NCI-H2196 (cell line): ENCODE measurements around the gene C10orf71.

Source experiments
- DNase-seq: peaks from one replicate; lab custom pipeline; 2025; ENCODE audit not compliant: unreplicated experiment; lab: John Stamatoyannopoulos, UW

Gene C10orf71

GRCh38 chr10:49273626-49274025 is 25.3 kb upstream of the C10orf71 start:
- DNase-seq, result no peak

- no peak for DNase-seq
Observed at GRCh38 chr10:49274886-49275285, 24.1 kb upstream of the C10orf71 start.

GRCh38 chr10:49275896-49276295 is 23.1 kb upstream of the C10orf71 start:
- no peak for DNase-seq

GRCh38 chr10:49276596-49276995 is 22.4 kb upstream of the C10orf71 start:
- no peak for DNase-seq

GRCh38 chr10:49277973-49278372 is 21.0 kb upstream of the C10orf71 start:
- DNase-seq, result no peak

GRCh38 chr10:49278497-49278981 is 20.4 kb upstream of the C10orf71 start:
- DNase-seq, result no peak

- DNase-seq, result no peak
Observed at GRCh38 chr10:49279015-49279880, 19.7 kb upstream of the C10orf71 start.

GRCh38 chr10:49280001-49280408 is 19.0 kb upstream of the C10orf71 start:
- DNase-seq, result no peak

- no peak for DNase-seq
Observed at GRCh38 chr10:49281461-49281860, 17.5 kb upstream of the C10orf71 start.

GRCh38 chr10:49282306-49282705 is 16.7 kb upstream of the C10orf71 start:
- DNase-seq, result no peak

- DNase-seq, result no peak
Observed at GRCh38 chr10:49282879-49283341, 16.1 kb upstream of the C10orf71 start.

GRCh38 chr10:49283491-49283890 is 15.5 kb upstream of the C10orf71 start:
- no peak for DNase-seq

GRCh38 chr10:49284356-49284755 is 14.6 kb upstream of the C10orf71 start:
- no peak for DNase-seq

- no peak for DNase-seq
Observed at GRCh38 chr10:49285232-49285631, 13.7 kb upstream of the C10orf71 start.

- no peak for DNase-seq
Observed at GRCh38 chr10:49286686-49287085, 12.3 kb upstream of the C10orf71 start.

- DNase-seq, result no peak
Observed at GRCh38 chr10:49287689-49288340, 11.2 kb upstream of the C10orf71 start.

- DNase-seq, result no peak
Observed at GRCh38 chr10:49288341-49289065, 10.5 kb upstream of the C10orf71 start.

GRCh38 chr10:49289480-49289879 is 9.5 kb upstream of the C10orf71 start:
- DNase-seq, result no peak

- DNase-seq, result no peak
Observed at GRCh38 chr10:49290131-49290530, 8.8 kb upstream of the C10orf71 start.

GRCh38 chr10:49290607-49291006 is 8.4 kb upstream of the C10orf71 start:
- no peak for DNase-seq

- no peak for DNase-seq
Observed at GRCh38 chr10:49292565-49293207, 6.3 kb upstream of the C10orf71 start.
